Measurements from ENCODE around the gene LRRTM4. TPM values are rescaled to one million over a fixed set of nuclear protein-coding genes. Genes with fewer than 3 reads are reported as not detected.

LRRTM4 gene
- total RNA-seq, 4 donors from 2014 or later: 0.24 to 38.4 (median 1.0) TPM; not detected in 1

DNA sequence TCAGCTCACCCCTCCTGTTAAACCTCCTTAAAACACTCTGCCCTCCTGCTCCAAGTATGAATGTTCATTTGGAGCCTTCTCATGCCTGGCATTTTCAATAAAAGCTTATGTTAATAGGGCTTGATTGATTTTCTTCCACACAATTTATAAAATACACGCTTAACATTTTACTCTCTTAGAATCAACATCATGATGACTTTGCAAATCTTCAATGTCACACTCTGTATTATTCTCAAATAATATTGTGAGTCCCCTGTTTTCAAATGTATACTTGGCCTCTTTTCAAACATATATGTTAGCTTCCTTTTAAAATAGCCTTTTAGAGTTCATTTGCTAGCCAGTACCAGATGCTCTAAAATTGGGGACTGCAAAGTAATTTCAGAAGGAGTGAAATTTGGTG, 520.3 kb downstream of the LRRTM4 start:
- Histone ChIP-seq H3K9me3 (no peaks in the 10 kb centered on the region), H3K27me3 (no peaks in the 10 kb centered on the region), H3K36me3 (no peaks in the 10 kb centered on the region), H3K27ac (no peak overlapping the region), H3K4me1 (no peaks in the 10 kb centered on the region), H3K4me3 (no peak overlapping the region)
- intact Hi-C loops (cut with DNase I; ENCODE audit: low total_unique reads): no loop called here
- TF ChIP-seq, protein P1, sequence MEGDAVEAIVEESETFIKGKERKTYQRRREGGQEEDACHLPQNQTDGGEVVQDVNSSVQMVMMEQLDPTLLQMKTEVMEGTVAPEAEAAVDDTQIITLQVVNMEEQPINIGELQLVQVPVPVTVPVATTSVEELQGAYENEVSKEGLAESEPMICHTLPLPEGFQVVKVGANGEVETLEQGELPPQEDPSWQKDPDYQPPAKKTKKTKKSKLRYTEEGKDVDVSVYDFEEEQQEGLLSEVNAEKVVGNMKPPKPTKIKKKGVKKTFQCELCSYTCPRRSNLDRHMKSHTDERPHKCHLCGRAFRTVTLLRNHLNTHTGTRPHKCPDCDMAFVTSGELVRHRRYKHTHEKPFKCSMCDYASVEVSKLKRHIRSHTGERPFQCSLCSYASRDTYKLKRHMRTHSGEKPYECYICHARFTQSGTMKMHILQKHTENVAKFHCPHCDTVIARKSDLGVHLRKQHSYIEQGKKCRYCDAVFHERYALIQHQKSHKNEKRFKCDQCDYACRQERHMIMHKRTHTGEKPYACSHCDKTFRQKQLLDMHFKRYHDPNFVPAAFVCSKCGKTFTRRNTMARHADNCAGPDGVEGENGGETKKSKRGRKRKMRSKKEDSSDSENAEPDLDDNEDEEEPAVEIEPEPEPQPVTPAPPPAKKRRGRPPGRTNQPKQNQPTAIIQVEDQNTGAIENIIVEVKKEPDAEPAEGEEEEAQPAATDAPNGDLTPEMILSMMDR (IDR thresholded peaks at IDR 0.05): no peak
- TF ChIP-seq POLR2A (IDR thresholded peaks at IDR 0.05): no peak
- DNase-seq: no peak

DNA sequence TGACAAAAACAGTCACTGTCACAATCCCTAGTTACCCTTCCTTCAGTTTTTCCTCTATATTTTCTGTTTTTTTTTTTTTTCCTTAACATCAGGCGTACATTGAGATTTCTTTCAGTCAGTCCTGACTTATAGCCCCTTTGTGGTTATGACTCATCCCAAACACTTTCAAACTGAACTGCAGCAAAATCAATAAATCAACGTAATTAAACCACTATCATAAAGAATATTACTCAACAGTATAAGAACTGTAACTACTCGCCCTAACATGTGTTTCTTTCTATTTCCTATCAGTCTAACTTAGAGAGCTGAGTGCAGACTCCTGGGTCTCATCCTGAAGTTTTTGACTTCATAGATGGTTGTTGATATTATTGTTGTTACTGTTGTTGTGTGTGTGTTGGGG, 523.5 kb downstream of the LRRTM4 start:
- Histone ChIP-seq H3K4me1 (no peaks in the 10 kb centered on the region), H3K9me3 (no peaks in the 10 kb centered on the region), H3K27ac (no peak overlapping the region), H3K4me3 (no peak overlapping the region), H3K27me3 (no peaks in the 10 kb centered on the region), H3K36me3 (no peaks in the 10 kb centered on the region)
- no peak for DNase-seq
- TF ChIP-seq, protein P1 (IDR thresholded peaks at IDR 0.05): no peak
- no peak for TF ChIP-seq POLR2A (IDR thresholded peaks at IDR 0.05)
- intact Hi-C loops (cut with DNase I; ENCODE audit: low total_unique reads): no loop called here

DNA sequence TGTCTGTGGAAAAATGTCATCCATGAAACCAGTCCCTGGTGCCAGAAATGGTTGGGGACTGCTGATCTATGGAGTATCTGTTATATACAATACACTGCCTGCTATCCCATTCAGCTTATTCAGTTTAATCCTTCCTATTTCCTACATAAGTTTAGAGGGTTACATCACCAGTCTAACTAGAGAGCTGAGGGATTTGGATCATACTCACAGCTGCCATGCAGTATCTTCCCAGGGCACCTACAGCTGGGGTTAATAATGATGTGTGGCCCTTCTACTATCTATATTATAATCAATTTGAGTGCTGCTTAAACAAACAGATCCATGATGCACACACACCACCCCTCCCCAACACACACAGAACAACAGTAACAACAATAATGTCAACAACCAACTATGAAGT, 524.0 kb downstream of the LRRTM4 start:
- no peaks in the 10 kb centered on the region for H3K9me3 ChIP-seq
- TF ChIP-seq POLR2A (IDR thresholded peaks at IDR 0.05): no peak
- TF ChIP-seq, protein P1 (IDR thresholded peaks at IDR 0.05): no peak
- H3K4me1 ChIP-seq: no peaks in the 10 kb centered on the region
- no peak overlapping the region for H3K27ac ChIP-seq
- no peak for DNase-seq
- intact Hi-C loops (cut with DNase I; ENCODE audit: low total_unique reads): no loop called here
- no peaks in the 10 kb centered on the region for H3K27me3 ChIP-seq
- no peaks in the 10 kb centered on the region for H3K36me3 ChIP-seq
- H3K4me3 ChIP-seq: no peak overlapping the region

DNA sequence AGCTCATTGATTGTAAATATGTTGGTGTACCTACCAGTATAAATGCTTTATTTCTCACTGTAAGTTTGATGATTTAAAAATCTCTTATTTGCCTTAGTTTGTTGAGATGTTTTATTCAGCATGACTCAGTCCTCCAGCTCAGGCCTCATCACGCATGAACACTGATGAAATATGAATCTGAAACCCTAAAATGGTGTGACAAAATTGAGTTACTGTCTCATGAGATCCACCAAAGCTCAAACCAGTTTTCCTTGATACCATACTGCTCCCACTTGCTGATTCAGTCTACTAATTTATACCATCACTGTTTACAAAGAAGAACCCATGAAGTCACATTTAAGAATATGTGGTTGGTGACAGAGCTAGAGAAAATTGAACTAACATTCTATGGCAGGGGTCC, 524.9 kb downstream of the LRRTM4 start:
- DNase-seq: no peak
- Histone ChIP-seq H3K36me3 (no peaks in the 10 kb centered on the region), H3K27ac (no peak overlapping the region), H3K4me3 (no peak overlapping the region), H3K27me3 (no peaks in the 10 kb centered on the region), H3K4me1 (no peaks in the 10 kb centered on the region), H3K9me3 (no peaks in the 10 kb centered on the region)
- intact Hi-C loops (cut with DNase I; ENCODE audit: low total_unique reads): no loop called here
- TF ChIP-seq POLR2A (IDR thresholded peaks at IDR 0.05): no peak
- TF ChIP-seq, protein P1 (IDR thresholded peaks at IDR 0.05): no peak

DNA sequence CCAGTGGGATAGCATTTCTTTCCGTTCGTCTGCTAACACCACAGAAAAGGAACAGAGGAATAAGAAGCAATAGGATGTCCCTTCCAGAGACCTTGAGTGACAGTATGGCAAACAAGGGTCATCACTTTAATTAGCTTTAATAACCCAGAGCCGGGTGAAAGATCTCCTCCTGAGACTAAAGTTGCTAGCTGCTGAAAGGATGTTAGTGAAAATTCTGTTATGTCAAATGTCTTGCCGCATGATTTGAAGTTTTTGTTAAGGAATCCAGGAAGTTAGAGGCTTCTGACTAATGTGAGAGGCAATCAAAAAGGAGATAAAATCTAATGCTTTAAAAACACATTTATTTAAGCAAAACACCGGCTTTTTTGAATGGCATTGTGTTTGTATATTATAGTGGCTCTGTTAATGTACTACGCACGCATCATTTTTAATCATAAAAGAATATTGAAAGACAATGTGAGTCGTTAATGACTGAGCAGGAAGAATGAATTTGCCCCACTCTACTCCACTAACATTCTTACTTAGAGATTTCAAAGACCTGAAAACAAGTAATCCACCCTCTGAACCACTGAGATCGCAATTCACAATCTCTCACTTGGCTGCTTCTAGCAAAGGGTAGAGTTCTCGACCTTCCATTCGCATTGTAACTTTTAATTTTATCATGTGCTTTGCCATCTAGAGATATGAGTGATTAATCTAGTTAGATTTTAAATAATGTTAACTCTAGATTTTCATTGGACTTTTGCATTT, 536.6 kb downstream of the LRRTM4 start:
- TF ChIP-seq, protein P1 (IDR thresholded peaks at IDR 0.05): no peak
- no peak for TF ChIP-seq POLR2A (IDR thresholded peaks at IDR 0.05)
- intact Hi-C loops (cut with DNase I; ENCODE audit: low total_unique reads): no loop called here
- no peak overlapping the region for H3K4me3 ChIP-seq

More for the DNA sequence above, 536.6 kb downstream of the LRRTM4 start:
- Histone ChIP-seq H3K27me3 (no peaks in the 10 kb centered on the region), H3K4me1 (no peaks in the 10 kb centered on the region), H3K27ac (no peak overlapping the region), H3K36me3 (no peaks in the 10 kb centered on the region), H3K9me3 (no peaks in the 10 kb centered on the region)
- no peak for DNase-seq

Measured in uterus (tissue), 4 donors.